ENCODE data around the gene VWA8.
"Not testable (repeated sequence)": the region's sequence is repeated elsewhere in the genome, so short reads cannot be mapped to it uniquely, and the experiment has no call there.

Gene VWA8

GRCh38 chr13:41962994-41963393 is 2.1 kb upstream of the VWA8 start:
- DNase-seq: no peak

- no peak for DNase-seq
Observed at GRCh38 chr13:41961466-41961760, 504 bp upstream of the VWA8 start.

GRCh38 chr13:41960211-41960636 is 685 bp downstream of the VWA8 start:
- no peak for DNase-seq

- DNase-seq: no peak
Observed at GRCh38 chr13:41956272-41956671, 4.6 kb downstream of the VWA8 start.

GRCh38 chr13:41955605-41956004 is 5.3 kb downstream of the VWA8 start:
- DNase-seq: no peak

GRCh38 chr13:41954226-41954625 is 6.7 kb downstream of the VWA8 start:
- no peak for DNase-seq

- no peak for DNase-seq
Observed at GRCh38 chr13:41952749-41953148, 8.2 kb downstream of the VWA8 start.

GRCh38 chr13:41949104-41949503 is 11.8 kb downstream of the VWA8 start:
- not testable (repeated sequence) for DNase-seq

- DNase-seq: no peak
Observed at GRCh38 chr13:41945926-41946325, 15.0 kb downstream of the VWA8 start.

- DNase-seq: no peak
Observed at GRCh38 chr13:41944635-41945397, 16.1 kb downstream of the VWA8 start.

GRCh38 chr13:41944229-41944628 is 16.7 kb downstream of the VWA8 start:
- DNase-seq: no peak

GRCh38 chr13:41942462-41943094 is 18.3 kb downstream of the VWA8 start:
- peak; percentile 35 for DNase-seq

GRCh38 chr13:41941174-41941573 is 19.7 kb downstream of the VWA8 start:
- no peak for DNase-seq

- DNase-seq: no peak
Observed at GRCh38 chr13:41939398-41939797, 21.5 kb downstream of the VWA8 start.

- no peak for DNase-seq
Observed at GRCh38 chr13:41938918-41939317, 22.0 kb downstream of the VWA8 start.

- no peak for DNase-seq
Observed at GRCh38 chr13:41937388-41937787, 23.5 kb downstream of the VWA8 start.

- no peak for DNase-seq
Observed at GRCh38 chr13:41935501-41935900, 25.4 kb downstream of the VWA8 start.

GRCh38 chr13:41934994-41935393 is 25.9 kb downstream of the VWA8 start:
- DNase-seq: no peak

GRCh38 chr13:41934120-41934519 is 26.8 kb downstream of the VWA8 start:
- no peak for DNase-seq

GRCh38 chr13:41931337-41931736 is 29.6 kb downstream of the VWA8 start:
- no peak for DNase-seq

- DNase-seq: no peak
Observed at GRCh38 chr13:41930154-41930553, 30.8 kb downstream of the VWA8 start.

GRCh38 chr13:41928323-41928722 is 32.6 kb downstream of the VWA8 start:
- no peak for DNase-seq

GRCh38 chr13:41925014-41925413 is 35.9 kb downstream of the VWA8 start:
- DNase-seq: no peak

GRCh38 chr13:41922894-41923293 is 38.0 kb downstream of the VWA8 start:
- not testable (repeated sequence) for DNase-seq

Measured in retina (tissue), 1 donor.